Skin of body (tissue), 2 donors: Measurements from ENCODE around the gene EPHA6. TPM values are rescaled to one million over a fixed set of nuclear protein-coding genes. Genes with fewer than 3 reads are reported as not detected.
A peak's percentile ranks its signal among the peaks of the same experiment; 100 is the strongest.

Experiments used
- DNase-seq: peaks from one replicate; lab custom pipeline; 2025; lab: John Stamatoyannopoulos, UW
- total RNA-seq: library from RNA; depleted of rRNA; stranded (reverse); fragments of >200 nt; gene quantifications from one replicate; pipeline ENCODE4 v1.2.3, GENCODE V29; 2014

Gene EPHA6
- total RNA-seq: 2.2 TPM

DNA sequence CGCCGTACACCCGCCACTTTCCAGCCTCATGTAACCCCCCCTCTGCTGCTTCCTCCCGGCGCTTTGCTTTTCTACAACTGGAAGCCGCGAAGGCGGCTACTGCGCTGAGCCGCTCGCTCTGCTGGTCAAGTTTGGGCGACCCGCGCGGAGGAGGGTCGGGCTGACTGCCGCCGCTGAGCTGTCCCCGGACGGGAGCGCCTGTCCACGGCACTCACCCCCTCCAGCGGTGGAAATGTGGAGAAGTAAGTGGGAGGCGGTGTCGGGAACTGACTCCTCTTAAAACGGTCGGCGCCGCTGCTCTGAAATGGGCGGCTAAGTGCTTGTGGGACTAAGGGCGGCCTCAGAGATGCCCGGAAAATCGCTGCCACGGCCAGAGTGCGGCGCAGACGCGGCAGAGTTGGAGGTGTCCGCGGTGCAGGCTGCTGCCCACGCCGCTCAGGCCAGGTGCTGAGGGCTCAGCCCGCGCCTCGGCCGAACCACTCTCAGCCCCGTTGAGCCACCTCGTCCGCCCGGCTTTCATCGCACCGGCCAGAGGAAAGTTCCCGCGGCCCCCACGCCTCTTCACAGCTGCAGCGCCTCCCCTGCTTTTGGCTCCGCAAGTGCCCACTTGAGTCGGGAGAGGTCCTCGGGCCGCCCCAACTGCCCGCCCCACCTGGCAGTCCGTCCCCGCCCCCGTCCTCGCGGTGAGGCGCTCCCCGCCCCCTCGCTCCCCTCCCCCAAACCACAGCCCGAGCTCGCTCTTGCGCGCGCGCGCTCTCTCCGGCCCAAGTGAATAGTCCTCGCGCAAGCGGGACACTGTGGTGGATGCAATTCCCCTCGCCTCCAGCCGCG lies at the start of gene EPHA6:
Gene EPHA6 (plus strand): TSS at position 775 of the 831 bp plus-strand sequence.
- peak; percentile 9 for DNase-seq

DNA sequence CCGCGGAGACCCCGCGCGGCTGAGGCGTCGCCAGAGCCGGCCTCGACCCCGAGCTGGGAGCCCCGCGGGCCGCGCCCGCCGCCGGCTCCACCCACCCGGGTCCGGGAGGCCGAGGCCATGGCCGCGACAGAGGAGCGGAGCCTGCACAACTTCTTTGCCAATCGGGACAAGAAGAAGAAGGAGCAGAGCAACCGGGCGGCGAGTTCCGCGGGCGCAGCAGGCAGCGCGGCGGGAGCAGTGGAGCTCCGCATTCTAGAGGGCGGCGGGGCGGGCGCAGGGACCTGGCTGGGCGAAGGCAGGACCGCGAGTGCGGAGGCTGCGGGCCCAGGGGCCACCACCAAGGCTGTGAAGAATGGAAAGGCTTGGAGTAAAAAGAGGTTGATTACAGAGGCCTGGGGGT lies 37.6 kb upstream of the EPHA6 start:
- no peak for DNase-seq

DNA sequence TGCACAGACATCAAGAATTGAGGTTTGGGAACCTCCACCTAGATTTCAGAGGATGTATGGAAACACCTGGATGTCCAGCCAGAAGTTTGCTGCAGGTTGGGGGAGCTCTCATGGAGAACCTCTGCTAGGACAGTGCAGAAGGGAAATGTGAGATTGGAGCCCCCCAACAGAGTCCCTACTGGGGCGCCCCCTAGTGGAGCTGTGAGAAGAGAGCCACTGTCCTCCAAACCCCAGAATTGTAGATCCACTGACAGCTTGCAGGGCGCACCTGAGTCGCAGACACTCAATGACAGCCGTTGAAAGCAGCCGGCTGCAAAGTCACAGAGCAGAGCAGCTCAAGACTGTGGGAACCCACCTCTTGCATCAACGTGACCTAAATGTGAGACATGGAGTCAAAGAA lies 34.6 kb upstream of the EPHA6 start:
- DNase-seq: no peak

DNA sequence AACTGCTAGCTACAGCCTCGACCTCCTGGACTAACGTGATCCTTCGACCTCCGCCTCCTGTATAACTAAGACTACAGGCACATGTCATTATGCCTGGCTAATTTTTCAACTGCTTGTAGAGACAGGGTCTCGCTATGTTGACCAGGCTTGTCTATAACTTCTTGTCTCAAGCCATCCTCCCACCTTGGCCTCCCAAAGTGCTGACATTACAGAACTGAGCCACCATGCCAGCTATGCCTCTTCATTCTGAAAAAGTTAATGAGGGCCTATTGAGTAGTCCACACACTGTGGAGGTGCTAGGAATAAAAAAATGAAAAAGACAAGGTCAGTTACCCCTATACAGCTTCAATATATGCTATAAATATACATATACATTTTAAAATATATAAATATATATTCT lies 18.3 kb upstream of the EPHA6 start:
- no peak for DNase-seq

- DNase-seq: no peak
These were observed 10.5 kb upstream of the EPHA6 start for GRCh38 chr3:96803870-96804269.

DNA sequence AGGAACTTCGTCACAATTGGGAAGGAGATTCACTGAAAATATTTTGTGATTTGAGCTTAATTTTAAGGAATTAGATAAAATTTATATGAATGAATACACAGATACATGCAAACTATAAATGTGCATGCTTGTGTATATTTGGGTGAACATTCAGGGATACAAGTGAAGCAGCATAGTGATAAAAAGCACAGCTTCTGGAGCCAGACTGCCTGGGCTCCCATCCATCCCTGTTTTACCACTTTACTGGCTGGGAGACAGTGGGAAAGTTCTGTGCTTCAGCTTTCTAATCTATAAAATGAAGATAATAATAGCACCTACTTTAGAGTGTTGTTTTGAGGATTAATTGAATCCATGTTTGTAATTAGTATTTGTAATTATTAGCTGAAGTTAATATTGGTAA lies 8.1 kb upstream of the EPHA6 start:
- no peak for DNase-seq

GRCh38 chr3:96813134-96813819 lies 1.1 kb upstream of the EPHA6 start:
- peak; percentile 41 for DNase-seq

DNA sequence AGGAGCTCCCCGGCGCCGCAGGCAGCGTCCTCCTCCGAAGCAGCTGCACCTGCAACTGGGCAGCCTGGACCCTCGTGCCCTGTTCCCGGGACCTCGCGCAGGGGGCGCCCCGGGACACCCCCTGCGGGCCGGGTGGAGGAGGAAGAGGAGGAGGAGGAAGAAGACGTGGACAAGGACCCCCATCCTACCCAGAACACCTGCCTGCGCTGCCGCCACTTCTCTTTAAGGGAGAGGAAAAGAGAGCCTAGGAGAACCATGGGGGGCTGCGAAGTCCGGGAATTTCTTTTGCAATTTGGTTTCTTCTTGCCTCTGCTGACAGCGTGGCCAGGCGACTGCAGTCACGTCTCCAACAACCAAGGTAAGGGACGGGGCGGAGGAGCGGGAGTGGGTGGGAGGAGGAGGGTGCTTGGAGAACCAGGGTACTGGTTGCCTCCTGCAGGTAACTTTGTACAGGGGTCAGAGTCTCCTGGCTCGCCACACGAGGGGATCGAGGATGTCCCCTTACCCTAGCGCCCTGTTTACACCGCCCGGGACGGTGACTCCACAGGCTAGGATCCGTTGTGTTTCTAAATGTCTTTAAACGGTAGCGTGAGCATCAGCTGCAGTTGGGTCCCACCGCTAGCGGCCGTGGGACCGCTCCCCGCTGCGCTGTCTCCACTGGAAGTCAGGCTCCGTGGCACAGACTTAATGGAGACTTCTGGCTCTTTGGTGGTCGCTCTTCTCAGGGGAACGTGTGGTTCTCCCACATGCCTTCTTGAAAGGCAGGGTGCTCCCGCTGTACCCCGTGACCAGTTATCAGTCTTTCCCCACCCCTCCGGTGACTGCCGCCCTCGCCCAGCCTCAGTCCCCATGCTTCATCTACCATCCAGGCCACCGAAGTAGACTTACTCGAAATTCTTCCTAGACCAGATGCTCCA lies 515 bp downstream of the EPHA6 start:
- DNase-seq: no peak

DNA sequence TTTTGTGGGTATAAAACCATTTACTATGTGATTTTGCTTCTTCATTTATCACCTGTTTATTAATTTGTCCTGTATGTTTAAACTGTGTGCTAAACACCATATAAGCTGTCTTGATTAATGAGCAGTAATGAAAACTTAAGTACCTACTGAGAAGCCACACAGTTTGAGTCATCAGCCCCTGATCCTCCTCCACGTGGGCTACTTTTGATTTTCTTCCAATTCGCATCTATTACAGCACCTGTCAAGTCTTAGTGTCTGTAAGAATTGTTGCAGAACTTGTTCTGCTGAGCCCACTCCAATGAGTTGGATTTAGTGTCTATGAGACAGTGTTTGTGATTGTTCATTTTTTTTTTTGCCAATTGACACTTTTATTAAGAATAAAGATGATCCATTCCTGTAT lies 16.8 kb downstream of the EPHA6 start:
- DNase-seq: no peak

- no peak for DNase-seq
These were observed 18.9 kb downstream of the EPHA6 start for GRCh38 chr3:96833301-96833700.

GRCh38 chr3:96836153-96836915 lies 21.9 kb downstream of the EPHA6 start:
- DNase-seq: no peak

- no peak for DNase-seq
These were observed 29.3 kb downstream of the EPHA6 start for GRCh38 chr3:96843505-96844203.

GRCh38 chr3:96844204-96844514 lies 29.8 kb downstream of the EPHA6 start:
- DNase-seq: no peak

DNA sequence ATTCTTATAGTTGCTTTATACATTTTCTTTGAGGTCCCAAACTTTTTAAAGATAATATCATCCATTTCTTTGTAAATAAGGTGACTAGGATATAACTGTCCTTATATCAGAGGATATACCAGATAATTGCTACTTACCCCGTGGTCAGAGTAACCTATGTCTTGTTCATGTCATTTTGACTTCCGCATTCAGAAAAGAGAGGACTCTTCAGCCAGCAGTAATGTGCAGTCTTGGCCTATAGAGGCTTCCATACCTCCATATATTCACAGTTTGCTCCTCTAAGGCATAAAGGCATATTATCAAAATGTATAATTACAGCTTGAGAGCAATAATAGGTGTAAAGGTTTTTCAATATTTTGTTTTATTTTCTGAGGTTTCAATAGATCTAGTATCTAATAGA lies 38.5 kb downstream of the EPHA6 start:
- no peak for DNase-seq

GRCh38 chr3:96860882-96861281 lies 46.5 kb downstream of the EPHA6 start:
- DNase-seq: no peak

- DNase-seq: peak; percentile 5
These were observed 48.8 kb downstream of the EPHA6 start for GRCh38 chr3:96863129-96863740.

DNA sequence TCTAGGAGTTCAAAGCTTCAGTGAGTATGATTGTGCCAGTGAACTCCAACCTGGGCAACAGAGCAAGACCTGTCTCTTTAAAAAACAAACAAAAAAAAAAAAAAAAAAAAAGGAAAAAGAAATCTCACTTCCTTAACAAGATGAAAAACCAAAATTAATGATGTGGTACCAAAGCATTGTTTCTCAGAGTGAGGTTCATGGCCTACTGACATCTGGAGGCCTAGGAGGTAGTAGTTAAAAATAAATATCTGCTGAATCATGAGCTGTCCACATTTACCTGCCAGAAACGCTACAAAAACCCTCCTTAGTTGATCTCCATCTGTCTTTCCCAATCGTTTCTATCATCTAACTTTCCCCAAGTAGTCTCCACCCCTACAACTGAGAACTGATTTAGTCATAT lies 51.2 kb downstream of the EPHA6 start:
- no peak for DNase-seq

DNA sequence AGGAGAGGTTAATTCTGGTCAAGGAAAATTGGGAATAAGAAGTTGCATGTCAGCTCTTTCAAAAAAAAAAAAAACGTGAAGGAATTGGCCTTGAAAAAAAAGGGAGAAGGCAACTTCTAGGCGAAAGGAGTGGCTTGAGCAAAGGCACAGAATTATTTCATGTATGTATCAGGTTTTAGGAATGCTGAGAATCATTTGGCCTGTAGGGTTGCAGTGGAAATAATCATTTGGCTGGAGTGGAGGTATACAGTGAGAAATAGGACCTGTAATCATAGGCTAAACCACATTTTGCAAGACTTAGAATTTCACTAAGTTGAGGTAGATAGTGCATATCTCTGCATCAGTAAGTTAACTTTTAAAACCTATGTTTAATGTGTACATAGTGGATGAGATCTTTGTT lies 54.9 kb downstream of the EPHA6 start:
- DNase-seq: no peak

GRCh38 chr3:96877510-96877909 lies 63.1 kb downstream of the EPHA6 start:
- DNase-seq: no peak

- no peak for DNase-seq
These were observed 85.6 kb downstream of the EPHA6 start for GRCh38 chr3:96900031-96900430.
